GM19372 (cell line): ENCODE data around the gene ZFP62.

Experiments
- ATAC-seq: cut with Tn5 transposase; IDR thresholded peaks from one replicate; pipeline ENCODE4 v1.9.1; 2021; ENCODE audit warnings: mild to moderate bottlenecking, low read depth, moderate library complexity; ENCODE audit not compliant: unreplicated experiment

ZFP62 gene

GRCh38 chr5:180869587-180869986, 8.5 kb upstream of the ZFP62 start:
- ATAC-seq = no peak

GRCh38 chr5:180868960-180869359, 7.9 kb upstream of the ZFP62 start:
- ATAC-seq = no peak

- no peak for ATAC-seq
Measured at GRCh38 chr5:180866985-180867384, 5.9 kb upstream of the ZFP62 start.

GRCh38 chr5:180865981-180866695, 5.1 kb upstream of the ZFP62 start:
- no peak for ATAC-seq

GRCh38 chr5:180862645-180863044, 1.6 kb upstream of the ZFP62 start:
- ATAC-seq = no peak

- ATAC-seq = peak; percentile 41
Measured at GRCh38 chr5:180860273-180860886, 696 bp downstream of the ZFP62 start.

GRCh38 chr5:180858586-180858985, 2.5 kb downstream of the ZFP62 start:
- ATAC-seq = no peak

- ATAC-seq = no peak
Measured at GRCh38 chr5:180853848-180854176, 7.3 kb downstream of the ZFP62 start.

- no peak for ATAC-seq
Measured at GRCh38 chr5:180853121-180853847, 7.8 kb downstream of the ZFP62 start.

GRCh38 chr5:180852495-180852894, 8.6 kb downstream of the ZFP62 start:
- no peak for ATAC-seq

GRCh38 chr5:180850434-180851078, 10.5 kb downstream of the ZFP62 start:
- no peak for ATAC-seq

- no peak for ATAC-seq
Measured at GRCh38 chr5:180849827-180850226, 11.2 kb downstream of the ZFP62 start.

- no peak for ATAC-seq
Measured at GRCh38 chr5:180848878-180849277, 12.2 kb downstream of the ZFP62 start.

- ATAC-seq = no peak
Measured at GRCh38 chr5:180848265-180848664, 12.8 kb downstream of the ZFP62 start.

- ATAC-seq = no peak
Measured at GRCh38 chr5:180847026-180847425, 14.1 kb downstream of the ZFP62 start.

- no peak for ATAC-seq
Measured at GRCh38 chr5:180844858-180845257, 16.2 kb downstream of the ZFP62 start.

GRCh38 chr5:180844432-180844831, 16.6 kb downstream of the ZFP62 start:
- no peak for ATAC-seq

GRCh38 chr5:180839935-180840334, 21.1 kb downstream of the ZFP62 start:
- no peak for ATAC-seq

- no peak for ATAC-seq
Measured at GRCh38 chr5:180839227-180839626, 21.8 kb downstream of the ZFP62 start.

- no peak for ATAC-seq
Measured at GRCh38 chr5:180837478-180837877, 23.6 kb downstream of the ZFP62 start.

- peak; percentile 39 for ATAC-seq
Measured at GRCh38 chr5:180832638-180833068, 28.4 kb downstream of the ZFP62 start.
